ENCODE measurements around the gene NKD2.

NKD2 gene

DNA sequence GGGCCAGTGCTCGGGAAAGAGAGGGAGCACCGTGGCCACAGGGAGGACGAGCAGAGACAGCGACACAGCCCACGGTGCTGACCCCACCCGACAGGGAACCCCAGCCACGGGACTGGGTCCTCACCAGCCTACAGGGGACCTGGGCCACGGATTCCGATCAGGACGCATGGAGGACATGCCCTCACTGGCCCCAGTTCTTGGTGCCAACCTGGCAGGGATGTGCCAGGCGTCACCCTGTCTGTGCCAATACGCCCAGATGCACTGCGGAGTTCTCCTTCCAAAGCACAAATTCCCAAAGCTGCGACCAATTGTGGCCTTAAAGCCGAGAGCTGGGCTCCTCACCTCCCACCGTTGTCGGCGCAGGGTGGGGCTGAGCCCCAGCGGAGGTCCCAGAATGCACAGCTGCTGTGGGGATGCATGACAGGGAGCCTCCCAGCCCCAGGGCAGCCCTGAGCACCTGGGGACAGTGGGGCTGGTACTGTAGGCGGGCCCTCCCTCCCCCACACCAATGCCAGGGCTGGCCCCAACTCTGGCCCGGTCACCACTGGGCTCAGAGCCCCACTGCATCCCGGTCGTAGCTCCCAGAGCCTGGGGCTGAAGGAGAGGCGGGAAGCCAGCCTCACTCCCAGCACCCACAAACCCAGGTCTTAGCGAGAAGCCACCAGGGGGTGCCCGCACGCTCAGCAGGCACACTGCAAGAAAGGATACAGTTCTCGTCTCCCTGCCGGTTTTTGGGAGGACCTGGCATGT is 44.2 kb downstream of the NKD2 start:
- DNase-seq (ENCODE audit: low read depth): peak; percentile 59
- TF ChIP-seq, protein P1, sequence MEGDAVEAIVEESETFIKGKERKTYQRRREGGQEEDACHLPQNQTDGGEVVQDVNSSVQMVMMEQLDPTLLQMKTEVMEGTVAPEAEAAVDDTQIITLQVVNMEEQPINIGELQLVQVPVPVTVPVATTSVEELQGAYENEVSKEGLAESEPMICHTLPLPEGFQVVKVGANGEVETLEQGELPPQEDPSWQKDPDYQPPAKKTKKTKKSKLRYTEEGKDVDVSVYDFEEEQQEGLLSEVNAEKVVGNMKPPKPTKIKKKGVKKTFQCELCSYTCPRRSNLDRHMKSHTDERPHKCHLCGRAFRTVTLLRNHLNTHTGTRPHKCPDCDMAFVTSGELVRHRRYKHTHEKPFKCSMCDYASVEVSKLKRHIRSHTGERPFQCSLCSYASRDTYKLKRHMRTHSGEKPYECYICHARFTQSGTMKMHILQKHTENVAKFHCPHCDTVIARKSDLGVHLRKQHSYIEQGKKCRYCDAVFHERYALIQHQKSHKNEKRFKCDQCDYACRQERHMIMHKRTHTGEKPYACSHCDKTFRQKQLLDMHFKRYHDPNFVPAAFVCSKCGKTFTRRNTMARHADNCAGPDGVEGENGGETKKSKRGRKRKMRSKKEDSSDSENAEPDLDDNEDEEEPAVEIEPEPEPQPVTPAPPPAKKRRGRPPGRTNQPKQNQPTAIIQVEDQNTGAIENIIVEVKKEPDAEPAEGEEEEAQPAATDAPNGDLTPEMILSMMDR (IDR thresholded peaks at IDR 0.05; ENCODE audit: low read depth, low read length): peak; percentile 36
- no peak for TF ChIP-seq MYC (IDR thresholded peaks at IDR 0.05; ENCODE audit: low read depth, low read length)
- TF ChIP-seq POLR2A (IDR thresholded peaks at IDR 0.05; ENCODE audit: extremely low read depth, insufficient read length): no peak
- no peak overlapping the region for H3K4me3 ChIP-seq (ENCODE audit: low read depth, low read length)

DNA sequence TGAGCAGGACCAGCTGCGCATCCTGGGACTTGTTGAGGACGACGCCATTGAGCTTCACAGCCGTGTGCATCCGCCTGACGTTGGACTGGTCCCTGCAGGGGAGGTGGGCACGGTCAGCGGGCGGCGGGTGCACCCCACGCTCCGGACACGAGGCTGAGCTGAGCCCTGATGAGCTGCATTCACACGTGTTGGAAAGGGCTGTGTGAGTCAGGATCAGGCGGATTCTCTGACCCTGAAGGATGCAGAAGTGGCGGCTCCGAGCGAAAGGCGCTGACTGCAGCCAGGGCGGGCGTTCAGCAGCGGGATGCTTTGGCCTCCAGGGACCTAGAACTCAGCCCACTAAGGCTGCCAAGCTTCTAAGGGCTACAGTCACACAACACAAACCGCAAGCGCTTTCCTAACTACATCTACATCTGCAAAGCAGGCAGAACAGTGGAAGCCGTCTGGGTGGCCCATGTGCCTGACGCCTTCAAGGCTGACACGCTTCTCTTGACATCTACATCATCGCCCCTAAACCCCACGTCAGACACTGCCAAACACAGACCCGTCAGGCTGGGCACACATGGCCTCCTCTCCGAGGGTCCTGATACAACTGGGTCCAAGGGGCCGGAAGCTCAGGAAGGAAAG is 44.9 kb downstream of the NKD2 start:
- TF ChIP-seq MYC (IDR thresholded peaks at IDR 0.05; ENCODE audit: low read depth, low read length) (peak; percentile 61; the same call in 1 of the 2 replicates), POLR2A (IDR thresholded peaks at IDR 0.05; ENCODE audit: extremely low read depth, insufficient read length) (no peak)
- TF ChIP-seq, protein P2, sequence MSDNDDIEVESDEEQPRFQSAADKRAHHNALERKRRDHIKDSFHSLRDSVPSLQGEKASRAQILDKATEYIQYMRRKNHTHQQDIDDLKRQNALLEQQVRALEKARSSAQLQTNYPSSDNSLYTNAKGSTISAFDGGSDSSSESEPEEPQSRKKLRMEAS (IDR thresholded peaks at IDR 0.05; ENCODE audit: low read depth, low read length): peak; percentile 42
- DNase-seq (ENCODE audit: low read depth): peak; percentile 91
- no peak overlapping the region for H3K4me3 ChIP-seq (ENCODE audit: low read depth, low read length)

DNA sequence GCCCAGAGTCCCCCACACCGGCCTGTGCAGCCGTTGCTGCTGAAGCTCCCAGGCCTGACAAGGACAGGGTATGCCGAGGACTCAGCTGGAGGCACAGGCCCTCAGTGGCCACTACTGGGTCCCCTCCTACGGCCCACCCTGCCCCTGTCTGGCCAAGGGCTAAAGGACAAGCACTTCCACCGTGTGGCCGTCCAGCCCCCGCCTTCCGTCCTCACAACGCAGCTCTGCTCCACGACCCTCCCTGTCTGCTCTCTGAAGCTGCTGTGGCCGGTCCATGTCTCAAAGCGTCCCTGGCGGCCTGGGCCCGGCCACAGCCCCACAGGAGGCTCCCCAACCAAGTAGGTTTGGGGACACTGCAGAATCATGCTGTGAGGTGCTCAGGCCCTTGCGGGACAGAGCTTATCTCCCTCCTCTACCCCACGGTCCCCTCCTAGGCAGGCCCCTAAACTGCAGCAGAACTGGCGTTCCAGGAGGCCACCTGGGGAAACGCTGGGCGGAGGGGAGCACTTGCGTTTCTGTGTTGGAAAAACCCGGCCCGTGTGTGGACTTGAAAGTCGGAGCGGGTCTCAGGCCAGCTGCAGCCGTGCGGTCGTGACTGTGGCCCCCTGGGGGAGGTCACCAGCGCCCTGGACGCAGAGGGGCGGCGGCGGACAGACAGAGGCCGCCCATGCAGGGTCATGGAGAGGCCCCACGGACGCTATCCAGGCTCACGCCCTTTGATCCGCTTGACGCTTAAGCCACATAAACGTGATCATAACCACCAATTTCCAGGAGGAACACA is 45.6 kb downstream of the NKD2 start:
- TF ChIP-seq, protein P1 (IDR thresholded peaks at IDR 0.05; ENCODE audit: low read depth, low read length): no peak
- TF ChIP-seq POLR2A (IDR thresholded peaks at IDR 0.05; ENCODE audit: extremely low read depth, insufficient read length) (no peak), MYC (IDR thresholded peaks at IDR 0.05; ENCODE audit: low read depth, low read length) (no peak)
- TF ChIP-seq, protein P2 (IDR thresholded peaks at IDR 0.05; ENCODE audit: low read depth, low read length): no peak
- DNase-seq (ENCODE audit: low read depth): no peak
- no peak overlapping the region for H3K4me3 ChIP-seq (ENCODE audit: low read depth, low read length)

DNA sequence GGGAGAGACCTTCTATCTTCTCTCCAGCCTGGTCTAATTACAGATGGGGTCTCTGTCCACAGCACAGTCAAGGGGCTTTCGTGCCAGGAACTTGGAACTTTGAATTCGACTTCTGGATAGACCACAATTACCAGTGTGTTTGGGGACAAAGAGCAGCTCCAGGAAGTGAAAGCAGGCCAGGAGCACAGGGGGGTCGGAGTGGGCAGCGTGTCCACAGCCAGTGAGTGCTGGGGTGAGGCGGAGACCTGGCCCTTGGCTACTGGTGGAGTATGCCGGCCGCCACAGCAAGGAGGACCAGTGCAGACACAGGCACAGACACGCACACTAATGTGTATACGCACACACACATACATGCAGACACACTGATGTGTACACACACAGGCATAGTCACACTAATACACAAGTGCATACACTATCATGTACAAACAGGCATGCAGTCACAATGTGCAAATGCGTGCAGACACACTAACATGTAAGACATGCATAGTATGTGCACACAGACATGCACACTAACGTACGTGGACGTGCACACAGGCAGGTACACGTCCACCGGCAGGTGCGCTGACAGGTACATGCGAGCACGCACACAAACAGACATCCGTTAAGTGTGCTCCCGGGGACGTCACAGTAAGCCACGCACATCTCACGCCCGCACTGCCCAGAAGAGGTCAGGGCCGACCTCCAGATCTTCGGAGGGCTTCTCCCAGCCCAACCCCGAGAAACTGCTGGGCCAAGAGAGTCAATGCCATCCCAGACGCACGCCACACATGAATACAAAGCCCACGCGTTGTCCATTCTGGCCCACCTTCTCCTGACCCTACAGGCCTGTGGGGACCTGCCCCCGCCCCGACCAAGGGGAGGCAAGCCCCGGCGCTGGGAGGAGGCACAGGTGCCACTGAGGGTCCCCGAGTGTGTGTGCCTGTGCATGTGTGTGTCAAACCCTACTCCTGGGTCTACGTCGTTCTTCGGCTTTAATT is 46.5 kb downstream of the NKD2 start:
- TF ChIP-seq POLR2A (IDR thresholded peaks at IDR 0.05; ENCODE audit: extremely low read depth, insufficient read length): no peak
- TF ChIP-seq, protein P1 (IDR thresholded peaks at IDR 0.05; ENCODE audit: low read depth, low read length): no peak
- TF ChIP-seq MYC (IDR thresholded peaks at IDR 0.05; ENCODE audit: low read depth, low read length): no peak
- TF ChIP-seq, protein P2 (IDR thresholded peaks at IDR 0.05; ENCODE audit: low read depth, low read length): no peak
- no peak for DNase-seq (ENCODE audit: low read depth)
- H3K4me3 ChIP-seq (ENCODE audit: low read depth, low read length): no peak overlapping the region

DNA sequence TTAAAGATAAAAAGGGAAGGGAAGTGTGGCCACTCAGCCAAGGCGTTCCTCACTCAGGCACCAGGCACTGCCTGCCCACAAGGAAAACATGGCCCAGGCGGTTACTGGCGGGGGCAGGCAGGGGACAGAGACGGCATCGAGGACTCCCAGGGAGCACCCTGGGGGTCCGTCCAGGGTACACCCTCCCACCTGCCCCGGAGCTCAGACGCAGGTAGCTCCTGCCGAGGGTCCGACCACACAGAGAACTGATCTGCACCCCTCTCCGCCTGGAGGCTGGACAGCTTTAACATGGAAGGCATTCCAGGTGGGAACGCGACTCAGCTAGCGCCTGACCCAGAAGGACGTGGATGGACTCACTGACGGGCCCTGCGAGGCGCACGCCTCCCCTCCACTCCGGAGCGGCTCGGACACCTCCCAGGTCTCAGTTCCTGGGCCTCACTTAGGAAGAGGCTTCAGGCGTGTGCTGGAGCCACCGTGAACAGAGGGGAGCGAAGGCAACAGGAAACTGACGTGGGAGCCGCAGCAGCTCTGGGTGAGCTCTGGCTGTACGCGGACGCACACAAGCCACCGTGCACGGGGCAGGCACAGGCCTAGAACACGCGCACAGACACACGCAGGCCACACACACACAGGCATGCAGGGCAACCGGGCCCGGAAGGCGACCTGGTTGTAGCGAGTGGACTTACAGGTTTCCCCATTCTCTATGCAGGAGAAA is 47.5 kb downstream of the NKD2 start:
- TF ChIP-seq, protein P1 (IDR thresholded peaks at IDR 0.05; ENCODE audit: low read depth, low read length): no peak
- H3K4me3 ChIP-seq (ENCODE audit: low read depth, low read length): no peak overlapping the region
- no peak for DNase-seq (ENCODE audit: low read depth)

Measured in NB4 (cell line).